GM18909 (cell line): ENCODE results near the gene KCNK17.
"Not testable (repeated sequence)": the region's sequence is repeated elsewhere in the genome, so short reads cannot be mapped to it uniquely, and the experiment has no call there.

Experiments used
- ATAC-seq: cut with Tn5 transposase; IDR thresholded peaks from one replicate; pipeline ENCODE4 v1.9.1; 2021; ENCODE audit warnings: mild to moderate bottlenecking; ENCODE audit not compliant: unreplicated experiment, poor library complexity

Gene KCNK17

GRCh38 chr6:39304951-39305350, 9.3 kb downstream of the KCNK17 start:
- no peak for ATAC-seq

DNA sequence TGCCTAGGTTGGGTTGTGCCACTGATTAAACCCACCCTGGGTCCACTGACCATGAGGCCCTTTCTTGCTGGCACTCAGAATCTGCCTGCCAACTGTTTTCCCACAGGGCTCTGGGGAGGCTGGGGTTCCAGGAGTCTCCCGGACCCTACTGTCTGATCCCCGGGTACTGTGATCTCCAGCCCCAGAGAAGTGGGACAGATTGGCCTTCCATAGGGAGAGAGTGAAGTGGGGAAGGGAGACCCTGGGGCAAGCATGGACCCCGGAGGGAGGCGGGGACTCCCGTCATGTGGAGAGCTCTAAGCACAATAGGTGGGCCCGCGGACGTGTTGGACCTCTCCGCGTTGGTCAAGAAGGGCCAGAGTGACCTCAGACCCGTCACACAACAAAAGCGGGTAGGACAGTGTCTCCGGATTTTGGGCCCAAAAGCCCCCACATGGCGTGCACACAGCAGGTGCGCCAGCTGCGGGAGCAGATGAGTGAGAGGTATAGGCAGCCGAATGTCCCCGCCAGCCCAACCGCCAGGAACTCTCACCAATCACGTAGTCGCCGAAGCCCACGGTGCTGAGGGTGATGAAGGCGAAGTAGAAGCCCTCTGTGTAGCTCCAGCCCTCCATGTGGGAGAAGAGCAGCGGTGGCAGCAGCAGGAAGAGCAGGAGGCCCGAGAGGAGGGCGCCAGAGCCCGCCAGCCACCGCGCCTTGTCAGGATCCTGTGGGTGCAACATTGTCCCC, 10.6 kb downstream of the KCNK17 start:
- no peak for ATAC-seq

DNA sequence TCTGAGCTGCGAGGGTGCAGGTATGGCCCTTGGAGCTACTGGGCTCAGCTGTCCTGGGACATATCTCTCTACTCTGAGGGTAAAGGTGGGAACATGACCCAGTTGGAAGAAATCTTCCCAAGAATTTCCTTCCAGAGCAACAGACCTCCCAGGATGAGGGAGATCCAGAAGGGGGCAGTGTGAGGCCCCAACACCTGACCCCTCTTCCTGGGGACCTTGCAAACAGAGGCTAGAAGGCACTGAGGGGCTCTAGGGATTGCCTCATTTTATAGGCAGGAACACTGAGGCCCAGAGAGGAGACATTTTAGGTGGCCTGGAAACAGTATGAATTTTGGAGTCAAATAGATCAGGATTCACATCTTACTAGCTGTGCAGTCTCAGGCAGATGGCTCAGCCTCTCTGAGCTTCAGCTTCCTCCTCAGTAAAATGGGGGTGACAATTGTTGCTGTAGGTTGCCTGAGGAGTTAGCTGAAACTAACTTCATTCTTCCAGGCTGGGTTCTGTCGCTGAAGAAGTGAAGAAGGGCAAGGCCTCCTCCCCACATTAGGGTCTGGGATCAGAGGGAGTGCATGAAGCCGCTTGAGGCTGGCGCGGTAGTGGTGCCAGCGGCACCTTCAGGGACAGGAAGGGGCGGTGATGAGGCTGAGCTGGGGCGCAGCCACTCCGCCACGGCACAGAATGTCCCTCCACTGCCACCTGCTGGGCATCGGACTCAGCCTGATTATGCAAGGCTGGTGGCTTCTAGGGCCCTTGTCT, 11.4 kb downstream of the KCNK17 start:
- peak; percentile 66 for ATAC-seq

GRCh38 chr6:39302011-39302410, 12.2 kb downstream of the KCNK17 start:
- no peak for ATAC-seq

DNA sequence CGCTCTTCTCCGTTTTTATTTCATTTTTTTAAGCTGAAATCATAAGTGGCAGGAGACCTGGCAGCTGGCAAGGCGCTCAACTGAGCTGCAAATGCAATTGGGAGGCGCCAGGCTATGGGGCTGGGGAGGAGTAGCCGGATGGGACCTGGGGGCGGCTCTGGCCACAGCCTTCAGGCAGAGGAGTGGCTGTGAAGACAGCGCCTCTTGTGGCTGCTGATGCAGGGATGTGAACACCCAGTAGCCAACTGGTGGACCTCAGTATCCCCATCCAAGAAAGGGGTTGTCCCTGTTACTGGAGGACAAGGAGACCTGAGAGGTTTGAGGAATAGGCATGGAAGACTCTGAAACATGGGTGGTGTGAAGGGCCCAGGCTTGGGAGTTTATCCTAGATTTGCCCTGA, 12.6 kb downstream of the KCNK17 start:
- ATAC-seq = no peak

- no peak for ATAC-seq
Observed at GRCh38 chr6:39300739-39301138, 13.5 kb downstream of the KCNK17 start.

DNA sequence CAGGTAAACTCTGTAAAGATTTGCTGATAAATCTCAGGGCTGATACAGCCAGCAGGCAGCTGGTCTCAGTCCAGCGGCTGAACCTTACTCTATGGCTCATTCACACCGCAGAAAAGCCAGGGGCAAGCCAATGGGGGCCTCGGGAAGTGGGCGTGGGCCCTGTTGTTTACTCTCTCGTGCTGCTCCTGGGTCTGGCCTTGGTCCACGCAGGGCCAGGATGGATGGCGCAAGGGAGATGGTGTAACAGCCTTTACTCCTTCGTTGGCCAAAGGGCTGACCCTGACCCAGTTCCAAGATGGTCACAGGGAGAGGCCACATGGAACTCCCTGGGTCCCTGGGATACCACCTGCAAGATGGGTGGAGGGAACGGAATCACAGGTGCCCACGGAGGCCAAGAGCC, 16.2 kb downstream of the KCNK17 start:
- no peak for ATAC-seq

GRCh38 chr6:39296745-39297640, 17.2 kb downstream of the KCNK17 start:
- no peak for ATAC-seq

- no peak for ATAC-seq
Observed at GRCh38 chr6:39295611-39296011, 18.6 kb downstream of the KCNK17 start.

GRCh38 chr6:39294899-39295298, 19.3 kb downstream of the KCNK17 start:
- no peak for ATAC-seq

DNA sequence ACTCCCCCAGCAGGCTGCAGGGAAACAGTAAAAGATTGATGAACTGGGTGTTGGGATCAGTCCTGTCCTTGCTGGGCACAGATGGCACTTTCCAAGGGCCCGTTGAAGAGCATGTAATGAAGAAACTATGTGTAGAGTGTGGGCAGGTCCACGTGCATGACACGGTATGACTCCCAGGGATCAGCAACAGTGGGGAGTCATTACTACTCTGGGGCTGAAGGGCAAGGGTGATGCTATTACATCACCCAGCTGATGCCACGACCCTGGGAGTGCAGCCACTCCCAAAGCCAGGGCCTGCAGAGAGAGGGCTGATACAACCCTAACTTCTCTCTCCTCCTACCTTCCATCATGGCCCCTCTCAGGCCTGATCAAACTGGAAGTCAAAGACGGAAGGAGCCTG, 20.1 kb downstream of the KCNK17 start:
- ATAC-seq = no peak

DNA sequence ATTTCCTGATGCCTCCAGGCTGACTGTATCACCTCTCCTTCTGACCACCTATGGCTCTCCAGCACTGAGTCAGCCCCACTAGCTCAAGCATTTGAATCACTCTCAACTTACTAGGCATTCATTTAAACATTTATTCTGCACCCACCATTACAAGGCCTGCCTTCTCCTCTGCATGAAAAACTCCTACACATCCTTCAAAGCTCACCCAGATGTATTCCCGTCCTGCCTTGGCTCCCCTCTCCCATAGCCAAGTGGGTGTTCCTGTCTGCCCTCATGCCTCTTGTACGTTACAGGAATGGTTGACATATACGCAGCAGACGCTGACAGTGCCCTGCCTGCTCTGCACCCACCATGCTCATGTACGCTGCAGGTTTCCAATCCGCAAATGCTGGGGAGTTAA, 21.6 kb downstream of the KCNK17 start:
- ATAC-seq = no peak

DNA sequence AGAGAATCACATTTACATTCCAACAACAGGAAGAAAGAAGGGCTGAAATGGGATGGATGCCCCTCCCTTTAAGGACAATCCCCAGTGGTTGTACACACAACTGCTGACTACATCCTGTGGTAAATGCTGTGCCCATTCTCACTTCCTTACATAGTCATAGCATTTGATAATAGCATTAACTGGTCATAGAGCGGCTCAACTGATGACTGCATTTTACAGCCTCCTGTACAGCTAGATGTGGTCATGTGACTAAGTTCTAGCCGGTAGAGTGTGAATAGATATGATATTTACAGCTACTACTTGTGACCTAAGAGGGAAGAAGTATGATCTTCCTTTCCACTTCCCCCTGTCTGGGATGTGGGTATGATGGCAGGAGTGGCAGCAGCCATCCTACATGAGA, 24.7 kb downstream of the KCNK17 start:
- ATAC-seq = no peak

GRCh38 chr6:39287601-39288000, 26.6 kb downstream of the KCNK17 start:
- ATAC-seq = no peak

GRCh38 chr6:39286596-39286995, 27.6 kb downstream of the KCNK17 start:
- ATAC-seq = not testable (repeated sequence)

GRCh38 chr6:39282774-39283173, 31.4 kb downstream of the KCNK17 start:
- ATAC-seq = no peak

GRCh38 chr6:39281312-39281980, 32.8 kb downstream of the KCNK17 start:
- no peak for ATAC-seq

GRCh38 chr6:39280247-39280731, 33.9 kb downstream of the KCNK17 start:
- ATAC-seq = no peak

DNA sequence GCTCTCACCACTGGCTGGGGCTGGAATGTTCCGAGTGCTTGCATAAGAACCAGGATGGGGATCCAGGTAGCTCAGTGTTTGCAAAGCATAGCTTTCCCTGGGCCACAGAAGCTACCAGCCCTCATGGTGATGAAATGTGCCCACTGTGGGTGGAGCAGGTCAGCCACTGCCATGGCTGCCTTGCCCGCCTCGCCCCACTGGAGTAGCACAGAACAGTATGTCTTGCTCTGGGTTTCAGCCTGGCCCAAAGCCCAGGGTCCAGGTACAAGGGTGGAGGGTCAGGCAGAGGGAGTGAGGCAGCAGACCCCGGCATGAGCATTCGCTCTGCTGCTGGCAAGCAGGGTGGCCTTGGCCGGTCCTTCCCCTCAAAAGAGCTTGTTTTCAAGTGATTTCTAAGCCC, 34.7 kb downstream of the KCNK17 start:
- no peak for ATAC-seq

DNA sequence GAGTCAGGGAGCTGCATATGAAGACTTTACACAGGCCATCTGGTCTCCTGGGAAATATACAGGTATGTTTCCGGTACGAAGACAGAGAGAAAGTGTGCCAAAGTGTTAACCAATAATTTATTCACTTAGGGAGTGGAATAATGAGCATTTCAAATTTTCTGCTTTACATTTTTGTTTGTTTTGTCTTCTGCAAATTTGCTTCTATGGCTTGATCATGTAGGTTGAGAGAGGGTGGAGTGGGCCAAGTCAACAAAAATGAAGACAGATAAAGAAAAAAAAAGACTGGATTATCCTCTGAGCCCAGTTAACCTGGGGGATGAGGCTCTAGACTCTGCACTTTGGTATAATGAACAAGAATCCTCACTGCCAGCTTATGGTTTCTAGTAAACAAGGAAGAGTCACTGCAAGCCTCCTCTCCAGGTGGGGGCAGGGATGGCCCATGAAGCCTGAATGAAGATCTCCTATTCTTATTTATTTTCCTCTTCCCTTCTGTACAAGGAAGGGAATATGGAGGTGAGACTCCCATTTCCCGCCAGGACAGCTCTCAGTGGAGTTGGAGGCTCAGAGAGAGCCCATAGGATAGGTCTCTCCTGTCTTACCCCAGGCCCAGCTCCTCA, 37.7 kb downstream of the KCNK17 start:
- no peak for ATAC-seq
